ENCODE measurements around the gene ATP5PD. TPM values are rescaled to one million over a fixed set of nuclear protein-coding genes. Genes with fewer than 3 reads are reported as not detected.
A peak's percentile ranks its signal among the peaks of the same experiment; 100 is the strongest.

The ATP5PD gene
- polyA plus RNA-seq (2012; ENCODE audit: insufficient read length, low read depth): 256 TPM

DNA sequence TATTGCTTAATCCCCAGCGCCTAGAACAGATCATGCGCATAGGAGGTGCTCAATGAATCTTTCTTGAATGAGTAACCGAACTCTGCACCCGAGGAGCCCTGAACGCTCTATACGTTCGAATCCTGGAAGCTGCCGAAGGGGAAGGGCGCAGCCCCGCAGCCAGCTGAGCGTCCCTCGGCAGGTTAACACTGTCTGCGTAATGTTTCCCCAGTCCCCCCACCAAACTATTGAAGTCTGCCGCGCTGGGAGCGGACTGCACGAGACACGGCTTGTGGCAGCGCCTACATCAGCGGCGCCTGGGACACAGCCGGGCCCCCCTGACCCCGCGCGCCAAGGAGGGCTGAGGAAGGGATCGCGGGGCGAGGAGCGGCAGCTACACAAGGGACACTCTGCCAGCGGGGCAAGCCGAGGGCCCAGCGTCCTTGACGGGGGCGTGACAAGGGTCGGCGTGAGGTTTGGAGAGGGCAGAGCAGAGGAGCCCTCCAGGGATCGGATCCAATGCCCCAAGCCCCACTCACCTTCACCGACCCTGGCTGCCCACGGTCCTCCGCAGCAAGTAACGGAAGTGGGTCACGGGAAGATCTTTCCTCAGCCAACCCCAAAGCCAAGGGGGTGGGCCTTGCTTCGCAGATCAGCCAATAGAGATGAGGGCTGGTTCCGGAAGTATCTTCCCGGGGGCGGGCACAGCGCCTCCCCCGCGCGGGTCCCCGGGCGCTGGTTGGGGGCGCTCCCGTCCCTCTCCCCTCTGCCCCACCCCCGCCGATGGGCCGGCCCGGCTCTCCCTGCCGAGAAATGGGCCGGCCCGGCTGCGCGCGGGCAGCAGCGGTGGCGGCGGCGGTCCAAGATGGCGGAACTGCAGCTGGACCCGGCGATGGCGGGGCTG is at the start of gene ATP5PD, which contains the start of gene KCTD2:
ATP5PD (minus strand) TSS at position 563 of the 883 bp plus-strand sequence. CDS start 4,319 bp downstream, outside the sequence.
KCTD2 (plus strand) TSS at position 819 of the 883 bp plus-strand sequence; CDS start at position 845, 26 bp downstream.
- TF ChIP-seq, protein P1, sequence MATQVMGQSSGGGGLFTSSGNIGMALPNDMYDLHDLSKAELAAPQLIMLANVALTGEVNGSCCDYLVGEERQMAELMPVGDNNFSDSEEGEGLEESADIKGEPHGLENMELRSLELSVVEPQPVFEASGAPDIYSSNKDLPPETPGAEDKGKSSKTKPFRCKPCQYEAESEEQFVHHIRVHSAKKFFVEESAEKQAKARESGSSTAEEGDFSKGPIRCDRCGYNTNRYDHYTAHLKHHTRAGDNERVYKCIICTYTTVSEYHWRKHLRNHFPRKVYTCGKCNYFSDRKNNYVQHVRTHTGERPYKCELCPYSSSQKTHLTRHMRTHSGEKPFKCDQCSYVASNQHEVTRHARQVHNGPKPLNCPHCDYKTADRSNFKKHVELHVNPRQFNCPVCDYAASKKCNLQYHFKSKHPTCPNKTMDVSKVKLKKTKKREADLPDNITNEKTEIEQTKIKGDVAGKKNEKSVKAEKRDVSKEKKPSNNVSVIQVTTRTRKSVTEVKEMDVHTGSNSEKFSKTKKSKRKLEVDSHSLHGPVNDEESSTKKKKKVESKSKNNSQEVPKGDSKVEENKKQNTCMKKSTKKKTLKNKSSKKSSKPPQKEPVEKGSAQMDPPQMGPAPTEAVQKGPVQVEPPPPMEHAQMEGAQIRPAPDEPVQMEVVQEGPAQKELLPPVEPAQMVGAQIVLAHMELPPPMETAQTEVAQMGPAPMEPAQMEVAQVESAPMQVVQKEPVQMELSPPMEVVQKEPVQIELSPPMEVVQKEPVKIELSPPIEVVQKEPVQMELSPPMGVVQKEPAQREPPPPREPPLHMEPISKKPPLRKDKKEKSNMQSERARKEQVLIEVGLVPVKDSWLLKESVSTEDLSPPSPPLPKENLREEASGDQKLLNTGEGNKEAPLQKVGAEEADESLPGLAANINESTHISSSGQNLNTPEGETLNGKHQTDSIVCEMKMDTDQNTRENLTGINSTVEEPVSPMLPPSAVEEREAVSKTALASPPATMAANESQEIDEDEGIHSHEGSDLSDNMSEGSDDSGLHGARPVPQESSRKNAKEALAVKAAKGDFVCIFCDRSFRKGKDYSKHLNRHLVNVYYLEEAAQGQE (IDR thresholded peaks at IDR 0.05; ENCODE audit: insufficient read depth in 1 of 2, low read depth in 2 of 2, low read length in 2 of 2): peak in 1 of 2 experiments; percentile 42; a peak in 1 of 4 replicates
- TF ChIP-seq FOXP2 (optimal IDR thresholded peaks at IDR 0.05; ENCODE audit: borderline replicate concordance, extremely low read depth, extremely low read length, insufficient read depth) (peak; percentile 46), POLR2AphosphoS5 (IDR thresholded peaks at IDR 0.05; ENCODE audit: low read depth, low read length) (peak; percentile 99), TAF1 (IDR thresholded peaks at IDR 0.05; ENCODE audit: borderline replicate concordance, insufficient read depth, low read length) (peak; percentile 89), SIN3A (IDR thresholded peaks at IDR 0.05; ENCODE audit: borderline replicate concordance, insufficient read depth, low read length) (peak; percentile 67; the same call in 1 of the 2 replicates)

GRCh38 chr17:75096082-75096625 is 49.4 kb upstream of the ATP5PD start:
- TF ChIP-seq SIN3A (IDR thresholded peaks at IDR 0.05; ENCODE audit: borderline replicate concordance, insufficient read depth, low read length) (peak; percentile 41; the same call in 1 of the 2 replicates), FOXP2 (optimal IDR thresholded peaks at IDR 0.05; ENCODE audit: borderline replicate concordance, extremely low read depth, extremely low read length, insufficient read depth) (peak; percentile 82)
- TF ChIP-seq, protein P1 (IDR thresholded peaks at IDR 0.05; ENCODE audit: insufficient read depth in 1 of 2, low read depth in 2 of 2, low read length in 2 of 2): no peak

DNA sequence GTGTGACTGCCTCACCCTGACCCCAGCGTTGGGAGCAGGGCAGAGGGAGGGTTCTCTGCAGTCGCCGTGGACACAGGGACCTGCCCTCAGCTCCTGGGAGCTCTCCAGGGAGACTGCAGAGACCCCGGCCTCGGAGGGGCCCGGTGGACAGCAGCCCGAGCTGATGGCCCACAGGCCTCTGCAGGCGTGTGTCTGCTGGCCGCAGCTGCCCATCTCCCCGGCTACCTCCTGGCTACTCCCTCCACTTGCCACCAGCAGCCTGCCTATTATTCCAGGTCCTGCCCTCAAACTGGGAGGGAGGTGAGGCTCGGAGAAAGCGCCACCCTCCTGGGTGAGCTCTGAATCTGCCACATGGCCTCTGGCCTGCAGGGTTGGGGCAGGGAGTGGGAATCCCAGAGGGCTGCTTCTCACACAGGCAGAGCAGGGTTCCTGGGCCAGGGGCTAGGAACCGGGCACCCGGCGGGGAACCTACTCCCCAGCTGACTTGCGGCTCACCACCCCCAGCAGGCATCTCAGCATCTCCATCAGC is 48.2 kb upstream of the ATP5PD start:
- no peak for TF ChIP-seq FOXP2 (optimal IDR thresholded peaks at IDR 0.05; ENCODE audit: borderline replicate concordance, extremely low read depth, extremely low read length, insufficient read depth)
- no peak for TF ChIP-seq SIN3A (IDR thresholded peaks at IDR 0.05; ENCODE audit: borderline replicate concordance, insufficient read depth, low read length)
- TF ChIP-seq POLR2AphosphoS5 (IDR thresholded peaks at IDR 0.05; ENCODE audit: low read depth, low read length): no peak
- TF ChIP-seq TAF1 (IDR thresholded peaks at IDR 0.05; ENCODE audit: borderline replicate concordance, insufficient read depth, low read length): no peak
- TF ChIP-seq, protein P1 (IDR thresholded peaks at IDR 0.05; ENCODE audit: insufficient read depth in 1 of 2, low read depth in 2 of 2, low read length in 2 of 2): no peak

GRCh38 chr17:75093548-75094158 is 46.9 kb upstream of the ATP5PD start:
- TF ChIP-seq FOXP2 (optimal IDR thresholded peaks at IDR 0.05; ENCODE audit: borderline replicate concordance, extremely low read depth, extremely low read length, insufficient read depth) (no peak), TAF1 (IDR thresholded peaks at IDR 0.05; ENCODE audit: borderline replicate concordance, insufficient read depth, low read length) (no peak), POLR2AphosphoS5 (IDR thresholded peaks at IDR 0.05; ENCODE audit: low read depth, low read length) (no peak), SIN3A (IDR thresholded peaks at IDR 0.05; ENCODE audit: borderline replicate concordance, insufficient read depth, low read length) (no peak)
- TF ChIP-seq, protein P1 (IDR thresholded peaks at IDR 0.05; ENCODE audit: insufficient read depth in 1 of 2, low read depth in 2 of 2, low read length in 2 of 2): no peak
